Endothelial cell of umbilical vein (primary cell): ENCODE results near the gene TEK. TPM values are rescaled to one million over a fixed set of nuclear protein-coding genes. Genes with fewer than 3 reads are reported as not detected.

Source experiments
- BruUV-seq: library from RNA; stranded (reverse); fragments of 400-500 nt; replicated peaks from 2 replicates; lab custom pipeline; 2021; lab: Mats Ljungman, UMichigan
- CTCF ChIA-PET: fragments of 300-600, 350-600 bp; sonication (Branson Sonifier 250); formaldehyde crosslinking; loops from one replicate; lab custom pipeline; 2021; ENCODE audit warnings: antibody characterized with exemption, inconsistent platforms; lab: Charles Lee
- POLR2A ChIA-PET: fragments of 300-600, 350-600 bp; sonication (Branson Sonifier 250); formaldehyde crosslinking; loops from one replicate; lab custom pipeline; 2021; ENCODE audit warnings: antibody characterized with exemption, inconsistent platforms; lab: Charles Lee
- DNase-seq: peaks from one replicate; pipeline ENCODE4 v3.0.0-alpha.2; 2011; ENCODE audit warnings: low read depth, low spot score
- FAIRE-seq: peaks from 2 replicates; lab custom pipeline; 2011; peaks lifted over from hg19 to GRCh38; lab: Jason Lieb, UNC
- H2AFZ ChIP-seq: 2 replicates; pipeline ENCODE4 v1.6.0; 2012; ENCODE audit warnings: low read depth, low read length, control low read depth, inconsistent platforms
- H3K27ac ChIP-seq: 2 replicates; pipeline ENCODE4 v1.5.1; 2011; ENCODE audit warnings: low read depth, mild to moderate bottlenecking, control low read depth, low read length, moderate library complexity; ENCODE audit not compliant: insufficient read depth
- H3K27me3 ChIP-seq, 2 experiments: 2 replicates each; pipeline versions ENCODE4 v1.6.0 to v1.6.1; 2011; ENCODE audit warnings: low read length in 2 of 2, mixed read lengths in 1 of 2; ENCODE audit not compliant: control insufficient read depth in 2 of 2, insufficient read depth in 2 of 2
- H3K36me3 ChIP-seq, 2 experiments: 2 replicates in 1 of 2; 3 replicates in 1 of 2; pipeline ENCODE4 v1.5.1; 2011; ENCODE audit warnings: low read length in 2 of 2, mild to moderate bottlenecking in 1 of 2, moderate library complexity in 1 of 2; ENCODE audit not compliant: control insufficient read depth in 2 of 2, insufficient read depth in 2 of 2; ENCODE audit errors: extremely low read depth in 1 of 2
- H3K4me1 ChIP-seq: 3 replicates; pipeline ENCODE4 v1.5.1; 2011; ENCODE audit warnings: mild to moderate bottlenecking, low read length; ENCODE audit not compliant: control insufficient read depth, insufficient read depth; ENCODE audit errors: extremely low read depth
- H3K4me2 ChIP-seq: 2 replicates; pipeline ENCODE4 v1.6.1; 2011; ENCODE audit warnings: low read length, control low read depth, mixed read lengths; ENCODE audit not compliant: insufficient read depth
- H3K4me3 ChIP-seq, 3 experiments: fragments of 200-600 bp in 1 of 3; sonication (generic), shearing (Covaris generic) in 1 of 3; replicated peaks in 1 of 3; 2 replicates each; pipeline ENCODE4 v1.5.1; 2011 to 2016; ENCODE audit warnings: control low read depth in 3 of 3, low read length in 3 of 3, mild to moderate bottlenecking in 2 of 3, inconsistent platforms in 1 of 3, low read depth in 1 of 3, moderate library complexity in 1 of 3; ENCODE audit not compliant: insufficient read depth in 1 of 3
- H3K79me2 ChIP-seq: 2 replicates; pipeline ENCODE4 v1.6.0; 2012; ENCODE audit warnings: low read length, inconsistent platforms; ENCODE audit not compliant: control insufficient read depth, insufficient read depth
- H3K9ac ChIP-seq: replicated peaks from 2 replicates; pipeline ENCODE3; 2011; ENCODE audit warnings: low read length, control low read depth; ENCODE audit not compliant: insufficient read depth; ENCODE audit errors: extremely low read depth
- H3K9me1 ChIP-seq: replicated peaks from 3 replicates; pipeline ENCODE4 v1.6.0; 2011; ENCODE audit warnings: mild to moderate bottlenecking, low read length; ENCODE audit not compliant: control insufficient read depth, insufficient read depth; ENCODE audit errors: extremely low read depth
- H3K9me3 ChIP-seq: replicated peaks from 2 replicates; pipeline ENCODE4 v1.5.1; 2012; ENCODE audit warnings: low read length, inconsistent platforms; ENCODE audit not compliant: control insufficient read depth, insufficient read depth
- H4K20me1 ChIP-seq: replicated peaks from 2 replicates; pipeline ENCODE3; 2011; ENCODE audit warnings: mild to moderate bottlenecking, low read length; ENCODE audit not compliant: control insufficient read depth, insufficient read depth; ENCODE audit errors: extremely low read depth
- EZH2 ChIP-seq: IDR thresholded peaks from 2 replicates; pipeline ENCODE4 v1.6.1; 2012; ENCODE audit warnings: borderline replicate concordance, low read depth, mild to moderate bottlenecking, moderate library complexity, low read length, inconsistent platforms; ENCODE audit not compliant: severe bottlenecking
- FOS ChIP-seq: IDR thresholded peaks from 2 replicates; pipeline ENCODE4 v1.6.1; 2011; ENCODE audit warnings: mild to moderate bottlenecking, low read length, moderate library complexity, borderline replicate concordance; ENCODE audit not compliant: insufficient read depth
- GATA2 ChIP-seq: IDR thresholded peaks from 2 replicates; pipeline ENCODE4 v1.7.0; 2011; ENCODE audit warnings: low read depth, mild to moderate bottlenecking, moderate library complexity, mixed read lengths, low read length; ENCODE audit not compliant: insufficient read length, insufficient read depth
- JUN ChIP-seq: IDR thresholded peaks from 2 replicates; pipeline ENCODE4 v1.6.1; 2011; ENCODE audit warnings: borderline replicate concordance, low read depth; ENCODE audit not compliant: insufficient read length, insufficient read depth
- MYC ChIP-seq: IDR thresholded peaks from one replicate; pipeline ENCODE4 v1.6.1; 2011; ENCODE audit warnings: mild to moderate bottlenecking, low read depth, low read length
- POLR2A ChIP-seq: IDR thresholded peaks from 2 replicates; pipeline ENCODE4 v1.6.1; 2012; ENCODE audit warnings: low read depth, mild to moderate bottlenecking, control low read depth, low read length
- POLR2AphosphoS5 ChIP-seq: IDR thresholded peaks from 2 replicates; pipeline ENCODE4 v1.6.1; 2012; ENCODE audit warnings: low read depth, mild to moderate bottlenecking, control low read depth, low read length, moderate library complexity; ENCODE audit not compliant: insufficient read depth
- dilution Hi-C: fragments of 300-500 bp; cut with MboI; formaldehyde crosslinking; loops from one replicate; pipeline ENCODE4 v1.15.0; 2019; ENCODE audit warnings: low sequenced_read_pairs; ENCODE audit not compliant: extremely low pct_ligation_motif_present
- intact Hi-C: fragments of 100-400 bp; cut with micrococcal nuclease; formaldehyde crosslinking; loops from one replicate; pipeline ENCODE4 v1.10.0; 2022
- polyA plus RNA-seq, 4 experiments: library from polyadenylated mRNA; depleted of rRNA in 3 of 4; stranded (reverse) in 3 of 4; unstranded in 1 of 4; fragments of >200 nt; gene quantifications; 2 replicates each; pipeline versions ENCODE4 v1.2.1 to v1.2.3, GENCODE V29; 2011 to 2012; ENCODE audit warnings: missing spikeins in 1 of 4
- total RNA-seq: library from RNA; stranded (reverse); gene quantifications from 2 replicates; pipeline ENCODE4 v1.2.3, GENCODE V29; 2021
- TF ChIP-seq, protein P1 (sequence below): IDR thresholded peaks from 2 replicates; pipeline ENCODE4 v1.6.1; 2011; ENCODE audit not compliant: insufficient read depth, insufficient read length
- TF ChIP-seq, protein P2 (sequence below), 2 donors: IDR thresholded peaks; 1 replicate in 1 of 2; 2 replicates in 1 of 2; pipeline ENCODE4 v1.5.1; 2011; ENCODE audit warnings: low read length in 2 of 2, mild to moderate bottlenecking in 2 of 2, moderate library complexity in 2 of 2, control low read depth in 1 of 2, inconsistent platforms in 1 of 2, low read depth in 1 of 2; ENCODE audit not compliant: insufficient read depth in 1 of 2; ENCODE audit errors: extremely low read depth in 1 of 2

TEK gene
- total and polyA plus RNA-seq, 2 donors (not counting 3 experiments of a cell fraction or from before 2014, with no cell fraction given) = 26.9 to 44.1 TPM

DNA sequence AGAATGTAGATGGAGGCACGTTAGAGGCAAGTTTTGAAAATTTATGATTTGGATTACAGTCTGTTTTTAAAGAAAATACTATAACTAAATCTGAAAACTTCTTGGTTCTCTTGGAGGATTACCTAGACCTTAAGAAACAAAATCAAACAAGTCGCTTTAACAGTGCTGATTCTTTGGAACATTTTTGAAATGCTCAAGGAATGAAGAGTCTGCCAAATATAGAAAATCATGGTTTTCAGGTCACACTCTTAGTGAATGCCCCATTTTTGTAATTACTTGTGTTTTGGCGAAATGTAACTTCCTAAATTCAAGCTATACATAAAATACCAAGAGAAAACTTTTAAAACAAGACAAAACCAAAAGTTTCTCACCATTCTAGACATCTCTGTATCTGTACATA is 94.8 kb downstream of the TEK start:
- no peak overlapping the region for H3K4me2 ChIP-seq
- H3K9me3 ChIP-seq = no peaks in the 10 kb centered on the region
- H2AFZ ChIP-seq = no peak overlapping the region
- no peaks in the 10 kb centered on the region for H3K27me3 ChIP-seq
- no peaks in the 10 kb centered on the region for H3K4me1 ChIP-seq
- FAIRE-seq (no peak), DNase-seq (no peak)
- H3K27ac ChIP-seq = no peak overlapping the region
- ChIA-PET CTCF (interaction anchor here (1.3 to 1.7 kb wide), 2 partner anchors 12 to 171 kb away, joined by 4 read pairs; no protein-coding TSS in a partner anchor), POLR2A (no interaction called here)
- no peaks in the 10 kb centered on the region for H3K9me1 ChIP-seq
- peaks cover 19 to 23% of the 10 kb centered on the region in 2 experiments for H3K36me3 ChIP-seq
- H4K20me1 ChIP-seq = no peaks in the 10 kb centered on the region
- intact Hi-C loops = no loop called here
- no peak for TF ChIP-seq POLR2A
- no peak for TF ChIP-seq MYC
- TF ChIP-seq FOS = no peak
- TF ChIP-seq POLR2AphosphoS5 = no peak
- TF ChIP-seq GATA2 = no peak
- TF ChIP-seq, protein P1, sequence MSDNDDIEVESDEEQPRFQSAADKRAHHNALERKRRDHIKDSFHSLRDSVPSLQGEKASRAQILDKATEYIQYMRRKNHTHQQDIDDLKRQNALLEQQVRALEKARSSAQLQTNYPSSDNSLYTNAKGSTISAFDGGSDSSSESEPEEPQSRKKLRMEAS = no peak
- no peak for TF ChIP-seq JUN
- TF ChIP-seq EZH2 = no peak
- TF ChIP-seq, protein P2, sequence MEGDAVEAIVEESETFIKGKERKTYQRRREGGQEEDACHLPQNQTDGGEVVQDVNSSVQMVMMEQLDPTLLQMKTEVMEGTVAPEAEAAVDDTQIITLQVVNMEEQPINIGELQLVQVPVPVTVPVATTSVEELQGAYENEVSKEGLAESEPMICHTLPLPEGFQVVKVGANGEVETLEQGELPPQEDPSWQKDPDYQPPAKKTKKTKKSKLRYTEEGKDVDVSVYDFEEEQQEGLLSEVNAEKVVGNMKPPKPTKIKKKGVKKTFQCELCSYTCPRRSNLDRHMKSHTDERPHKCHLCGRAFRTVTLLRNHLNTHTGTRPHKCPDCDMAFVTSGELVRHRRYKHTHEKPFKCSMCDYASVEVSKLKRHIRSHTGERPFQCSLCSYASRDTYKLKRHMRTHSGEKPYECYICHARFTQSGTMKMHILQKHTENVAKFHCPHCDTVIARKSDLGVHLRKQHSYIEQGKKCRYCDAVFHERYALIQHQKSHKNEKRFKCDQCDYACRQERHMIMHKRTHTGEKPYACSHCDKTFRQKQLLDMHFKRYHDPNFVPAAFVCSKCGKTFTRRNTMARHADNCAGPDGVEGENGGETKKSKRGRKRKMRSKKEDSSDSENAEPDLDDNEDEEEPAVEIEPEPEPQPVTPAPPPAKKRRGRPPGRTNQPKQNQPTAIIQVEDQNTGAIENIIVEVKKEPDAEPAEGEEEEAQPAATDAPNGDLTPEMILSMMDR (IDR thresholded peaks at IDR 0.05; ENCODE audit: extremely low read depth in 1 of 2, insufficient read depth in 1 of 2, low read depth in 1 of 2, low read length in 2 of 2) = no peak
- no peak overlapping the region for H3K4me3 ChIP-seq
- H3K9ac ChIP-seq = no peak overlapping the region
- no peaks in the 10 kb centered on the region for H3K79me2 ChIP-seq
- dilution Hi-C loops = no loop called here
- no TSS peak for BruUV-seq
